Measurements from ENCODE around the gene OCIAD1.

- TF ChIP-seq CTCF (IDR thresholded peaks at IDR 0.05), result no peak
- no peak for TF ChIP-seq POLR2A (IDR thresholded peaks at IDR 0.05)
Observed at GRCh38 chr4:48908687-48909086, 77.8 kb downstream of the OCIAD1 start.
